SK-N-SH treated with all-trans-retinoic acid at 6 μM for 48 hours (cell line): ENCODE measurements around the gene ANKIB1.

Experiments
- BACH2 ChIP-seq: fragments of 250-450 bp; sonication (Bioruptor Pico); IDR thresholded peaks from 2 replicates; pipeline ENCODE4 v1.9.0; 2021; ENCODE audit warnings: mild to moderate bottlenecking, borderline replicate concordance
- ISL1 ChIP-seq: fragments of 250-450 bp; sonication (Bioruptor Pico); IDR thresholded peaks from 2 replicates; pipeline ENCODE4 v2.1.2; 2022; ENCODE audit warnings: mild to moderate bottlenecking, moderate library complexity
- OSR1 ChIP-seq: fragments of 250-450 bp; sonication (Bioruptor Pico); IDR thresholded peaks from 2 replicates; pipeline ENCODE4 v1.8.0; 2022; ENCODE audit warnings: moderate library complexity, mild to moderate bottlenecking, inconsistent platforms
- PATZ1 ChIP-seq: fragments of 250-450 bp; sonication (Bioruptor Pico); IDR thresholded peaks from 2 replicates; pipeline ENCODE4 v1.8.0; 2020; ENCODE audit warnings: mild to moderate bottlenecking, moderate library complexity, borderline replicate concordance
- POU6F1 ChIP-seq: fragments of 250-450 bp; sonication (Bioruptor Pico); IDR thresholded peaks from 2 replicates; pipeline ENCODE4 v1.8.0; 2021; ENCODE audit warnings: low read depth, mild to moderate bottlenecking, moderate library complexity, borderline replicate concordance
- TCF4 ChIP-seq: fragments of 250-450 bp; sonication (Bioruptor Pico); IDR thresholded peaks from 2 replicates; pipeline ENCODE4 v1.8.0; 2021; ENCODE audit warnings: mild to moderate bottlenecking, moderate library complexity, borderline replicate concordance
- ZC3H10 ChIP-seq: fragments of 250-450 bp; sonication (Bioruptor Pico); IDR thresholded peaks from 2 replicates; pipeline ENCODE4 v1.5.1; 2021; ENCODE audit warnings: mild to moderate bottlenecking, moderate library complexity
- ZFP30 ChIP-seq: fragments of 450-650 bp; formaldehyde crosslinking; IDR thresholded peaks from 2 replicates; pipeline ENCODE4 v1.5.0; 2022; ENCODE audit warnings: mild to moderate bottlenecking, moderate library complexity

- TF ChIP-seq POU6F1 (CRISPR knock-in tag) = no peak
- no peak for TF ChIP-seq ISL1 (CRISPR knock-in tag)
- no peak for TF ChIP-seq ZFP30 (CRISPR knock-in tag)
- no peak for TF ChIP-seq ZC3H10 (CRISPR knock-in tag)
- TF ChIP-seq TCF4 (CRISPR knock-in tag) = no peak
- TF ChIP-seq PATZ1 (CRISPR knock-in tag) = no peak
- no peak for TF ChIP-seq BACH2
- no peak for TF ChIP-seq OSR1 (CRISPR knock-in tag)
Measured at GRCh38 chr7:92333866-92334265, 88.1 kb downstream of the ANKIB1 start.
